Activated naive CD4-positive, alpha-beta T cell treated with anti-CD3 and anti-CD28 coated beads, Interleukin-2, amount 10 ng/mL, durations not matched to agents 7 days and 5 days (primary cell): ENCODE measurements around the gene HHLA2.
"Not testable (repeated sequence)": the region's sequence is repeated elsewhere in the genome, so short reads cannot be mapped to it uniquely, and the experiment has no call there.

Experiments used
- CTCF ChIA-PET: fragments of 350-600 bp; sonication (Branson Sonifier 250); formaldehyde crosslinking; loops from one replicate; lab custom pipeline; 2021; ENCODE audit warnings: antibody characterized with exemption; lab: Charles Lee
- DNase-seq: peaks from one replicate; pipeline ENCODE4 v3.0.0-alpha.2; 2020
- H3K27ac Mint-ChIP-seq: one replicate; pipeline ENCODE4 v1.8.0; 2021; ENCODE audit warnings: mild to moderate bottlenecking, moderate library complexity, mixed read lengths
- H3K27me3 Mint-ChIP-seq: one replicate; pipeline ENCODE4 v1.8.0; 2021; ENCODE audit warnings: mild to moderate bottlenecking, mixed read lengths
- H3K36me3 Mint-ChIP-seq: one replicate; pipeline ENCODE4 v1.8.0; 2021; ENCODE audit warnings: mixed read lengths
- H3K4me1 Mint-ChIP-seq: one replicate; pipeline ENCODE4 v1.8.0; 2021; ENCODE audit warnings: mixed read lengths
- H3K4me3 Mint-ChIP-seq: one replicate; pipeline ENCODE4 v1.8.0; 2021; ENCODE audit warnings: mild to moderate bottlenecking, moderate library complexity, mixed read lengths
- H3K9me3 Mint-ChIP-seq: one replicate; pipeline ENCODE4 v1.8.0; 2021; ENCODE audit warnings: mixed read lengths

The HHLA2 gene

DNA sequence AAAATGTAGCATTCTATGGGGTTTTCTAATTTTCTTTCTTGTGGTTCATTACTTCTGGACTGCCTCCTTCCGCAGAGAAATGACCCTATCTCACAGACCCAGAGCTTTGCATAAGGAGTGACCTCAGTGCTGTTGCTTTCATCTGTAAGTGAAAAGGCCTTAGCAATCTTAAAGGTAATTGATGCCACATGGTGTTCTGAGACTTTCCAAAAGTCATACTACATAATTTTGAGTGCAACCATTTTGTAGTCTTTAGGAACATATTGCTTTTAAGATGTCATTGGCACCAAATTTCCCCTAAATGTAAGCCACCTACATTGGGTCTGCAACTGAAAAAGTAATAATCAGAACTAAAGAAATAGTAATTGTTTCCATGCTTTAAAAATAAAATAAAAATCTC is 9.2 kb upstream of the HHLA2 start:
- Mint-ChIP-seq H3K4me3 (no peak overlapping the region), H3K9me3 (peaks cover 26% of the 10 kb centered on the region), H3K27me3 (no peaks in the 10 kb centered on the region), H3K36me3 (peaks cover 22% of the 10 kb centered on the region), H3K4me1 (peaks cover 30% of the 10 kb centered on the region), H3K27ac (no peak overlapping the region)
- CTCF ChIA-PET = no interaction called here
- no peak for DNase-seq

DNA sequence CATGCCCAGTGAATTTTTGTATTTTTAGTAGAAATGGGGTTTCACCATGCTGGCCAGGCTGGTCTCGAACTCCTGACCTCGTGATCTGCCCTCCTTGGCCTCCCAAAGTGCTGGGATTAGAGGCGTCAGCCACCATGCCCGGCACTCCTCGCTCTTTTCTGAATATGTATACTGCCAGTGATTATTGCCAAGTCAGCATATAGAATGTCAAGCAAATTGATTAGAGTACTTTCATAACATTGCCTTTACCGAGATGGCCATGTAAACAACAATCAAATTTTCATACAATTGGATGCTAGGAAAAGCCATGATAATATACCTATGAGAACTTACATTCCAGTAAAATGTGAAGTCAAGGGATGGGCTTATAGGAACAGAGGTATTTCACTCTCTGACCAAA is 8.2 kb upstream of the HHLA2 start:
- H3K27me3 Mint-ChIP-seq, DNase-seq, H3K4me3 Mint-ChIP-seq, H3K27ac Mint-ChIP-seq: not testable (repeated sequence)
- CTCF ChIA-PET = interaction anchor here (0.7 kb wide), 1 partner anchor 73 kb away, joined by 3 read pairs; no protein-coding TSS in a partner anchor
- H3K9me3 Mint-ChIP-seq = peaks cover 23% of the 10 kb centered on the region
- H3K4me1 Mint-ChIP-seq = peaks cover 40% of the 10 kb centered on the region
- H3K36me3 Mint-ChIP-seq = peaks cover 22% of the 10 kb centered on the region

DNA sequence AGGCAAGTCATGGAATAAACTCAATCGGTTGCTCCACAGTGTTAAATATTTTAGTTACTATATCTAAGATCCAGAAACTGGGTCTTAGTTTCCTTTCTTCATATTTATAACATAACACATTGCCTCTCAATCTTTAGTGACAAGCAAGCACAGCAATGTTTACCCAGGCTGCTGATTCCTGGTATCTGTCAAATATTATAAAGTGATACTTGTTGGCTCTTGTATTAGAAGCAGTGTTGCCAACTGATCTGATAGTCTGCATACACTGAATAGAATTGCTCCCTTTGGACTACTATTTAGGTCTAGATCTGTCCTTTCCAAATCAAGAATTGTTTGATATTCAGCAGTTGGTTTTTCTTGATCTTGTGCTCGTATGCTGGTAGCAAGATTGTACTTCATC is 7.2 kb upstream of the HHLA2 start:
- peaks cover 50% of the 10 kb centered on the region for H3K4me1 Mint-ChIP-seq
- CTCF ChIA-PET = no interaction called here
- no peak for DNase-seq
- no peak overlapping the region for H3K4me3 Mint-ChIP-seq
- no peaks in the 10 kb centered on the region for H3K27me3 Mint-ChIP-seq
- no peak overlapping the region for H3K27ac Mint-ChIP-seq
- peaks cover 23% of the 10 kb centered on the region for H3K9me3 Mint-ChIP-seq
- H3K36me3 Mint-ChIP-seq = peaks cover 22% of the 10 kb centered on the region

DNA sequence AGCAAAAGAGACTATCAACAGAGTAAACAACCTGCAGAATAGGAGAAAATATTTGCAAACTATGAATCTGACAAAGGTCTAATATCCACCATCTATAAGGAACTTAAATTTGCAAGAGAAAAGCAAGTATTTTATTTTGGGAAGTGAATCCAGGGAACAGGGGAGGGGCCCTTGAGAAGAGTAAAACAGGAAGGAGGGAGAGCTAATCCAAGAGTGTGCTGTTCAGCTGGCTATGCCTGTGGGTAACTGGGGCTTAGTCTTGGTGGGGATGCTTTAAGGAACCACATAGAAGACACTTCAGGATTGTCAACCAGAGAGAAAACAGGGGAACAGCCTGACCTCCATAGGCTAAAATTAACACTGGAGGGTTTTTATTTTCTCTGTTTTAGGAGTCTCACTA is 3.9 kb upstream of the HHLA2 start:
- peaks cover 18% of the 10 kb centered on the region for H3K9me3 Mint-ChIP-seq
- peaks cover 19% of the 10 kb centered on the region for H3K36me3 Mint-ChIP-seq
- CTCF ChIA-PET = interaction anchor here (1.2 to 2.7 kb wide), 2 partner anchors 50 to 139 kb away, joined by 3 to 9 read pairs; no protein-coding TSS in a partner anchor
- no peaks in the 10 kb centered on the region for H3K27me3 Mint-ChIP-seq
- peaks cover 66% of the 10 kb centered on the region for H3K4me1 Mint-ChIP-seq
- DNase-seq = no peak
- H3K27ac Mint-ChIP-seq = peak overlapping the region; percentile 88
- H3K4me3 Mint-ChIP-seq = no peak overlapping the region

DNA sequence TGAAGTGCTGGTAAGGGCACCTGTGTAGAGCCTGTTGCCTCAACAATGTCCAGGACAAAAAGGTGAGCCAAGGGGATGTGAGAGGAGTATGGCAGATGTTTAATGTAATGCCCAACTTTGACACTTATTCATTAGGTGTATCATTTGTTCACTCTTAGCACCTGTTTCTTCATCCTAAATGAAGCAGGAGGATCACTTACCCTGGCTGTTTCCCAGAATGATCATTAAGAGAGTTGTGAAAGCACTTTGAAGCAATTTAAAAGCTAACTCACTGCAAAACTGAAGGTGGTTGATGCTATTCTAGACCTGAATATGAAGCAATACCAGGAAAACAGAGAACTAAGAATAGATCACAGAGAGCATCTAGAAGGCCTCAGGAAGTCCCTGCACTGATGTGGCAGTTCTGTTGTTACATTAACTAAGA is 3.4 kb upstream of the HHLA2 start:
- H3K4me3 Mint-ChIP-seq = peak overlapping the region; percentile 44
- H3K36me3 Mint-ChIP-seq = peaks cover 19% of the 10 kb centered on the region
- H3K27me3 Mint-ChIP-seq = no peaks in the 10 kb centered on the region
- DNase-seq = peak; percentile 31
- H3K4me1 Mint-ChIP-seq = peaks cover 70% of the 10 kb centered on the region
- peak overlapping the region; percentile 88 for H3K27ac Mint-ChIP-seq
- CTCF ChIA-PET = interaction anchor here (0.9 to 2.7 kb wide), 4 partner anchors 40 to 139 kb away, joined by 3 to 9 read pairs (median 3); no protein-coding TSS in a partner anchor
- peaks cover 16% of the 10 kb centered on the region for H3K9me3 Mint-ChIP-seq

DNA sequence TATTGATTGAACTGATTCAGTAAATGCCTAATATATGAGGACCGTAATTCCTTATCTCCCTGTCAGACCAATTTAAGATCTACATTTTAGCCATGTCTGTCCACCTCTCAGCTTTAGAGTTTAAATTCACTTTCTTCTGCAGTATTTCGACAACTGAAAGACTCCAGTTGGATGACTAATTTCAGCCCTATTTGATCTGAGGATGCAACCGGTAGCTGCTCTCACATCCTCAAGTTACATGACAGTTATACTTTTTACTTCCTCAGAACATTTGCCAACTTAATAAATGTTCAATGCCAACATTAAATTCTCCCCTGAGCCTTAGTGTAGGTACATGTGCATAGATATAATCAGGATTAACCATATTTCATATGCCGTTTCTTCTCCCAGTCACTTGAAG is 2.5 kb upstream of the HHLA2 start:
- Mint-ChIP-seq H3K9me3 (peaks cover 16% of the 10 kb centered on the region), H3K4me1 (peaks cover 79% of the 10 kb centered on the region), H3K4me3 (peak overlapping the region; percentile 22), H3K27me3 (no peaks in the 10 kb centered on the region), H3K36me3 (peaks cover 22% of the 10 kb centered on the region), H3K27ac (peak overlapping the region; percentile 88)
- DNase-seq = no peak
- CTCF ChIA-PET = interaction anchor here (0.6 to 2.7 kb wide), 5 partner anchors 29 to 140 kb away, joined by 3 to 9 read pairs (median 3); no protein-coding TSS in a partner anchor

DNA sequence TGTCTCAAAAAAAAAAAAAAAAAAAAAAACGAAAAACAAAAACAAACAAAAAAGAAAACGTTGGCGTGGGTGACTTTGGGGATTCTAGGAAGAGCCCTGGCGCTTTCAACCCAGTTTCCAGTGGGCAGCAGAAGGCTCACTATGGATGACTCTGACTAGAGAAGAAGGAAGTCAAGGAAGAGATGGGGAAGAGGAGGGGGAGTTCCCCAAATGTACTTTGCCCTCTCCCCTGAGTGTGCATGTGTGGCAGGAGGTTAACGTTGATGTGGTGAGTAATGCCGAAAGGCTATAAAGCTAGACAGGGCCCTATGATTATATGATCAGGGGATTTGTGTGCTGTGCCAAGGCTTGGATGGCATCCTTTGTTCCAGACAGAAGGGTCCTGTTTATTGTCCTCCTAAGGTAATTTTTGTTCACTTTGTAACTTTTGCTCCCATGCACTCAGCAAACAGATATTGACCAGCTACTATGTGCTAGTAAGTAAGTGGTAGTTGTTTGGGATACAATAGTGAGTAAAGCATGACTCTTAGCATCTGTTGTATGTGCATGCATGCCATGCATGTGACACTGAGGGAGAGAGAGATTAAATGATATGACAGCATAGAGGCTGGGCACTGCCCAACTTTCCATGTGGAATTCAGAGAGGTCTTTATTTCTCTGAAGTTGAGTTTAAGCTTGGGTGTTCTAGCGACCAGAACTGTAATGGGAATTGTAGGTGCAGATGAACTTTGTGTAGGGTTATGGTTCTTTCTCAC is 750 bp upstream of the HHLA2 start:
- CTCF ChIA-PET = interaction anchor here (0.7 kb wide), 1 partner anchor 20 kb away, joined by 3 read pairs; no protein-coding TSS in a partner anchor
- no peaks in the 10 kb centered on the region for H3K27me3 Mint-ChIP-seq
- peaks cover 13% of the 10 kb centered on the region for H3K9me3 Mint-ChIP-seq
- DNase-seq = no peak
- peaks cover 93% of the 10 kb centered on the region for H3K4me1 Mint-ChIP-seq
- peak overlapping the region; percentile 25 for H3K27ac Mint-ChIP-seq
- H3K4me3 Mint-ChIP-seq = no peak overlapping the region
- H3K36me3 Mint-ChIP-seq = peaks cover 20% of the 10 kb centered on the region

DNA sequence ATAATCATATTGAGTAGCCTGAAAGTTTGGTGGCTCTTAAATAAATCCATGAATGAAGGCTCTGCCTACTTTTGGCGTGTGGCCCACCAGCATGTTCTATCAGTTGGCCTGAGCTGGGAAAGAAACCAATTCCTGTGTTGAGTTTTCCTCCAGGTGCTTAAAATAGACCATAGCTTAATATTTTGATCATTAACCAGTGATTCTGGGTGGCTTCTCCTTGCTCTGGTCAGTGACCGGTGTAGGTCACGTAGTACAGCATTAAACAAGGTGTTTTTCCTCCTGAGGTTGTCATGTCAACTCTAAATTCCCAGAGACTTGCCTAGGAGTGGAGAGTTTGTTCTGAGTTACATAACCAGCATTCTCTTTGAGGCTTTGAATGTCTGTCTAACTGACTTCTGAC is 1.3 kb downstream of the HHLA2 start:
- Mint-ChIP-seq H3K36me3 (peaks cover 7% of the 10 kb centered on the region), H3K9me3 (no peaks in the 10 kb centered on the region), H3K27me3 (no peaks in the 10 kb centered on the region), H3K27ac (no peak overlapping the region), H3K4me3 (peak overlapping the region; percentile 40), H3K4me1 (peaks cover 93% of the 10 kb centered on the region)
- CTCF ChIA-PET = no interaction called here
- DNase-seq = no peak

DNA sequence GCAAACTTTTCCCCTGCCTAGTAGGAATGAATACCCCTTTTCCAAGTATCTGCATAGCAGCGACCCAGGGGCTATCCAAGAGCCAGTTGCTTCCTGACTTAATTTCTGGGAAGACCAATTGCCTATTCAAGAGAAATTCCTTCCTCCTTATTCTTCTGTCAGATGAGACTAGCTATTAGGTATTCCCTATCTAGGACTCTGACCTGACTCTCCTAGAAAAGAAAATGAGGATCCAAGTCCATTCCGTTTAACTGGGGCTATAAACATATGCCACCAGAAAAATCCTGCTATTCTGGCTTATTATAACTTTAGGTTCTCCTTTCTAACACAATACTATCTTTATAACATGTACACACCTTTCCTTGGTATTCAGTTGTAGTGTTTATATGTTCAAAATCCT is 1.7 kb downstream of the HHLA2 start:
- no peak overlapping the region for H3K27ac Mint-ChIP-seq
- peaks cover 93% of the 10 kb centered on the region for H3K4me1 Mint-ChIP-seq
- H3K27me3 Mint-ChIP-seq = no peaks in the 10 kb centered on the region
- H3K36me3 Mint-ChIP-seq = peaks cover 9% of the 10 kb centered on the region
- H3K9me3 Mint-ChIP-seq = no peaks in the 10 kb centered on the region
- CTCF ChIA-PET = no interaction called here
- H3K4me3 Mint-ChIP-seq = peak overlapping the region; percentile 40
- DNase-seq = no peak

DNA sequence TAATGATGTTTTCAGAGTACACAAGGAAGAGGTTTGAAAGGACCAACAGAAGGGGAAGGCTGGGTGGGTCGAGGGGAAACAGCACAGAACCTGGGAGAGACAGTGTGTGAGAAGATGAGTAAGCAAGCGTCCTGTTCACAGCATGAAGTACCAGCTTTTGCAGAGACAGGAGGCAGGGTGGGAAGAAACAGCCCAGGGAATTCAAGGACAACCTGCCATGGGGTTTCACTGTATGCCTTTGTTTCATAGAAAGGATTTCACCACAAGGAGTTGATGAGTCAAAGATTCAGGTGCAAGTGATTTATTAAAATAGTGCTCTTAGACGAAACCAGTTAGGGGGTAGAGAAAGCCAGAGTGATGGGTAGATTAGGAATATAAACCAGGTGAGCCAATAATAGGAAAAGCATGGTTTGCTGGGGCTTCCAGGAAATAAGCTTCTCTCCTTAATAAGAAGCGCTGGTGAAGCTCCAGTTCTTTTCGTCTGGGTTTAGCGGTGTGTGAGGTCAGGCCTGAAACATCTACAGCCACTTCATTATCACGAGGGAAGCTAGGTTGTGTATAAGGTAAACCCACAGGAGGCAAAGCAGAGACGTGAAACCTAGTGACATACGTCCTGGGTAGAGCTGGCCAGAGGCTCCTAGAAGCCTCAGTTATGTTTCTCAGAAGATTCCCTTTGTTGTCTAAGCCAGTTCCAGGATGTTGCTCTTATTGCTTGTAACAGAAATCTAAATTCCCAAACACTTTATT is 3.9 kb downstream of the HHLA2 start:
- Mint-ChIP-seq H3K4me1 (peaks cover 91% of the 10 kb centered on the region), H3K4me3 (peak overlapping the region; percentile 0), H3K9me3 (no peaks in the 10 kb centered on the region), H3K36me3 (peaks cover 22% of the 10 kb centered on the region), H3K27me3 (no peaks in the 10 kb centered on the region), H3K27ac (peak overlapping the region; percentile 93)
- peak; percentile 38 for DNase-seq
- CTCF ChIA-PET = no interaction called here

DNA sequence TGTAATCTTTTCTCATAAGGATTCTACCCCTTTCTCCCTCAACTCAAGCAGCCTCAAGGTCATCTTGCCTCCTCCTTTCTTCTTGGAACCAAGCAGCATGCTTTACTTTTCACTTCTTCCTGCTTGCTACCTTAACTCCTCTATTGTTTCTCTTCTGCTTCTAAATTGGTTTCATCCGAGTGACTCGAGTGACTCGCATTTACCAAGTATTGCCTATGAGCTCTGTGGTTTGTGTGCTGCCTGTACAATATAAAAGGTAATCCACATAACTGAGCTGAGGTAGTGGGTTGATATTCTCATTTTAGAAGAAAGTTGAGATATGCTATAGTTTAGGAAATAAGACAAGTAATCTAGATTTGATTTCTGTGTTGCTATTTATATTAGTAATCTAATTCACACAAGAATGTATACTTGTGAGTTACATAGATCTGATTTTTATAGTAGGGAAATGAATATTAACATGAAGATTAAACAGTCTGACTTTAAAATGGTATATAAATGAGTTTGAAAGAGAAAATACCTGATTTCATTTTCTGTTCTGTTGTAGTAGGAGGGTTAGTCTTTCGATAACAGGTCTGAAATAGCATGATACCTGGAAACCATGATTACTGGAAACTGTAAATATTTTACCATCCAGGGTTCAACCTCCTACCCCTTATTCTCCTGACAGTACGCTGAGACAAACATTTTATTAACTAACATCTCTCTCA is 5.5 kb downstream of the HHLA2 start:
- H3K27ac Mint-ChIP-seq = peak overlapping the region; percentile 93
- peak; percentile 40 for DNase-seq
- H3K9me3 Mint-ChIP-seq = no peaks in the 10 kb centered on the region
- H3K4me3 Mint-ChIP-seq = peak overlapping the region; percentile 58
- H3K4me1 Mint-ChIP-seq = peaks cover 87% of the 10 kb centered on the region
- CTCF ChIA-PET = interaction anchor here (1.5 kb wide), 1 partner anchor 14 kb away, joined by 3 read pairs; no protein-coding TSS in a partner anchor
- H3K36me3 Mint-ChIP-seq = peaks cover 32% of the 10 kb centered on the region
- H3K27me3 Mint-ChIP-seq = no peaks in the 10 kb centered on the region

DNA sequence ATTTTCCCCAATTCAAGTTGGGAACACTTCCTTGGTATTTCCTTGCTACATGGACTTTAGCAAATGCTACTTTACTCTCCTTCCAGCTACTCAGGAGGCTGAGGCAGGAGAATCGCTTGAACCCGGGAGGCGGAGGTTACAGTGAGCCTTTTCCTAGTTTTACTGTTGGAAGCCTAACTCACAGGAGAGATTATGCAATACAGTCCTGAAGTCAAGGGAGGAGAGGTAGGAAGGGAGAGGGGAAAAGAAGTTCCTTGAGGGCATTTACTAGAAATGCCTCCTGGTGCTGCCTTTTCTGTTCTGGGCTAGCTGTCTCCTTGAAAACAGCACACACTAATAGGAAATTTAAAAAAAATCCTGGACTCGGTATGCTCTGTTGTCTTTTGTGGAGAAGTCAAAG is 6.2 kb downstream of the HHLA2 start:
- Mint-ChIP-seq H3K9me3 (no peaks in the 10 kb centered on the region), H3K27me3 (no peaks in the 10 kb centered on the region), H3K27ac (peak overlapping the region; percentile 93), H3K36me3 (peaks cover 32% of the 10 kb centered on the region), H3K4me3 (peak overlapping the region; percentile 58), H3K4me1 (peaks cover 84% of the 10 kb centered on the region)
- CTCF ChIA-PET = interaction anchor here (1.5 kb wide), 1 partner anchor 13 kb away, joined by 3 read pairs; no protein-coding TSS in a partner anchor
- DNase-seq = no peak

DNA sequence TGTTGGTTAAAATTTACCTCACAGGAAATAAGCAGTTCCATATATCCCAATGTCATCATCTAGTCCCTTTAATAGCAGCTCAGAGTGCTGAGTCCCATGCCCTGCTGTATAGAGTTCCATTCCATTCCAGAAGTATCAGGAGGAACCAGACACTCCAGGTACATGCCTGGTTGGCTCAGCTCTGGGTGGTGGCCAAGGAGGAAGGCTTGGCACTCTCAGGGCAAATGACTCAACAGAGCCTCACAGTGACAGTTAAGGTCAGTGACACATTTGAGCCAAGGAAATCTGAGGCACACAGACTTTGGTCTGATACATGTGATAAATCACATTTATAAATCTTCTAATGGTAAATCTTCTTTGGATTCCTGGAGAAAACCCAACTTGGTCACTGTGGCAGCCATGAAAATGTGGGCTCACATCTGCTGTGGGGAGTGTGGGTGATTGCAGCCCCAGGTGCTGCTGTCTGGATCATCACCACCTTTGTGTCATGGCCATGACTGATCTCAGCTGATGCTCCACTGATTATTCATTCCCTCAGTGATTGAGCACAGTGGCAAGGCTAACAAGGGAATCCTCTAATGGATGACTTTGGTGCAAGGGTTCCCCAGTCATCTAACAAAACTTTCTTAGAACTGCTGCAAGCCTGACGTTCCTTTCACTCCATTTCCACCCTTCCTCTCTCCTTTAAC is 9.3 kb downstream of the HHLA2 start:
- Mint-ChIP-seq H3K27ac (no peak overlapping the region), H3K4me3 (no peak overlapping the region), H3K9me3 (peaks cover 8% of the 10 kb centered on the region), H3K36me3 (peaks cover 42% of the 10 kb centered on the region), H3K27me3 (no peaks in the 10 kb centered on the region), H3K4me1 (peaks cover 54% of the 10 kb centered on the region)
- CTCF ChIA-PET = interaction anchor here (0.7 to 1.2 kb wide), 2 partner anchors 82 to 151 kb away, joined by 3 to 4 read pairs; no protein-coding TSS in a partner anchor
- DNase-seq = no peak
